ENCODE data around the gene PAQR3. TPM values are rescaled to one million over a fixed set of nuclear protein-coding genes. Genes with fewer than 3 reads are reported as not detected.

PAQR3 gene
- total and polyA plus RNA-seq, 2 of the 4 experiments (the other 2 are of a cell fraction), result 11.5 to 11.8 TPM

GRCh38 chr4:78885598-78885997, 53.6 kb downstream of the PAQR3 start:
- Histone ChIP-seq H4K8ac (ENCODE audit: low read depth in 2 of 2, low read length in 2 of 2) (no peak overlapping the region), H3K9ac (ENCODE audit: low read depth, low read length) (no peak overlapping the region), H3K9me3 (ENCODE audit: control insufficient read depth, insufficient read depth, low read length) (no peaks in the 10 kb centered on the region), H2BK20ac (ENCODE audit: low read depth, low read length) (no peak overlapping the region), H3K14ac (replicated peaks; ENCODE audit: low read depth, low read length) (no peak overlapping the region), H3K27ac (ENCODE audit: insufficient read depth, low read length) (no peak overlapping the region), H2AK9ac (replicated peaks; ENCODE audit: low read depth, low read length, poor library complexity) (no peak overlapping the region), H3K4me1 (ENCODE audit: control insufficient read depth, insufficient read depth, low read length) (peaks cover 5% of the 10 kb centered on the region; the same call in 1 of the 2 replicates), H3K4me2 (ENCODE audit: low read depth, low read length) (peak overlapping the region; percentile 28; the same call in 1 of the 2 replicates), H4K20me1 (ENCODE audit: insufficient read depth, low read length) (no peaks in the 10 kb centered on the region), H3K9me1 (ENCODE audit: insufficient read depth, low read length) (no peaks in the 10 kb centered on the region), H3K36me3 (ENCODE audit: control insufficient read depth, insufficient read depth, low read length) (no peaks in the 10 kb centered on the region), H2BK15ac (ENCODE audit: low read depth, low read length) (no peak overlapping the region), H3K79me1 (ENCODE audit: low read depth in 1 of 2, low read length in 2 of 2) (peaks cover 0 to 4% of the 10 kb centered on the region in 2 experiments; a peak in 1 of 4 replicates), H2AFZ (replicated peaks; ENCODE audit: low read length, poor library complexity) (no peak overlapping the region), H2BK5ac (ENCODE audit: low read depth, low read length, poor library complexity, severe bottlenecking) (peak overlapping the region; percentile 2), H3K56ac (ENCODE audit: extremely low read depth, insufficient read depth, low read length) (no peak overlapping the region), H4K5ac (ENCODE audit: low read depth, low read length) (no peak overlapping the region), H2BK120ac (ENCODE audit: low read depth, low read length) (no peak overlapping the region), H4K91ac (ENCODE audit: insufficient read depth, low read depth, low read length) (no peak overlapping the region), H3K23ac (ENCODE audit: low read depth, low read length) (no peak overlapping the region), H2AK5ac (ENCODE audit: low read depth, low read length) (no peak overlapping the region), H3K4ac (ENCODE audit: low read depth, low read length) (no peak overlapping the region), H3K27me3 (ENCODE audit: control insufficient read depth, insufficient read depth, low read length) (no peaks in the 10 kb centered on the region), H3K4me3 (ENCODE audit: insufficient read depth, low read depth, low read length) (no peak overlapping the region), H3K18ac (ENCODE audit: low read depth, low read length) (no peak overlapping the region)
- no TSS peak for BruUV-seq (replicated peaks)
- no peak for TF ChIP-seq NFE2L2 (IDR thresholded peaks at IDR 0.05; ENCODE audit: low read depth, low read length)
- no peak for TF ChIP-seq MAFK (IDR thresholded peaks at IDR 0.05; ENCODE audit: low read depth, low read length)
- no peak for TF ChIP-seq POLR2A (IDR thresholded peaks at IDR 0.05; ENCODE audit: low read depth, low read length)
- TF ChIP-seq BHLHE40 (IDR thresholded peaks at IDR 0.05; ENCODE audit: low read depth, low read length), result no peak
- TF ChIP-seq MXI1 (IDR thresholded peaks at IDR 0.05; ENCODE audit: borderline replicate concordance, low read depth, low read length), result no peak
- no peak for TF ChIP-seq CHD1 (IDR thresholded peaks at IDR 0.05; ENCODE audit: low read depth, low read length)
- TF ChIP-seq FOS (IDR thresholded peaks at IDR 0.05; ENCODE audit: low read depth, low read length), result no peak
- TF ChIP-seq RFX5 (IDR thresholded peaks at IDR 0.05; ENCODE audit: low read depth, low read length), result no peak
- TF ChIP-seq RCOR1 (IDR thresholded peaks at IDR 0.05; ENCODE audit: insufficient replicate concordance, low read length), result no peak
- no peak for TF ChIP-seq USF2 (IDR thresholded peaks at IDR 0.05; ENCODE audit: low read depth, low read length)
- TF ChIP-seq RAD21 (IDR thresholded peaks at IDR 0.05; ENCODE audit: low read length), result no peak
- TF ChIP-seq SMC3 (IDR thresholded peaks at IDR 0.05; ENCODE audit: low read depth, low read length), result no peak
- no peak for TF ChIP-seq MAZ (IDR thresholded peaks at IDR 0.05; ENCODE audit: borderline replicate concordance, low read depth, low read length)
- in situ Hi-C loops (cut with MboI; ENCODE audit: low sequenced_read_pairs), result no loop called here
- peak; percentile 48 for DNase-seq
- intact Hi-C loops (cut with micrococcal nuclease), result no loop called here
- ChIA-PET CTCF (no interaction called here), POLR2A (ENCODE audit: unreplicated experiment) (no interaction called here)
- ATAC-seq (ENCODE audit: low read depth), result peak; percentile 91
- dilution Hi-C loops (cut with HindIII; ENCODE audit: low sequenced_read_pairs, unreplicated experiment), result no loop called here

All from IMR-90 (cell line).